ENCODE results near the gene RAPGEF5. TPM values are rescaled to one million over a fixed set of nuclear protein-coding genes. Genes with fewer than 3 reads are reported as not detected.

RAPGEF5 gene
- total and polyA plus RNA-seq, 10 of the 15 experiments (the other 5 are each of a cell fraction or from before 2014, with no cell fraction given), result 0.38 to 4.0 (median 1.6) TPM; not detected in 1

GRCh38 chr7:22238354-22239311 is 118.3 kb downstream of the RAPGEF5 start:
- CTCF ChIA-PET, result interaction anchor here (0.6 kb wide), 1 partner anchor 214 kb away, joined by 3 read pairs; no protein-coding TSS in a partner anchor
- H3K4me3 ChIP-seq, result no peak overlapping the region
- H3K79me2 ChIP-seq (ENCODE audit: control insufficient read depth, insufficient read depth, low read length), result no peaks in the 10 kb centered on the region
- no peaks in the 10 kb centered on the region for H3K9me3 ChIP-seq (replicated peaks; ENCODE audit: control insufficient read depth, insufficient read depth, low read length)
- H2AFZ ChIP-seq (ENCODE audit: control insufficient read depth, low read depth, low read length), result no peak overlapping the region
- H3K4me1 ChIP-seq (ENCODE audit: control insufficient read depth, insufficient read depth, low read length), result no peaks in the 10 kb centered on the region
- SMC1A ChIA-PET (ENCODE audit: uncharacterized antibody, unreplicated experiment), result interaction anchor here (1.3 kb wide), 1 partner anchor 8 kb away, joined by 3 read pairs; no protein-coding TSS in a partner anchor
- no peaks in the 10 kb centered on the region for H4K20me1 ChIP-seq (ENCODE audit: control insufficient read depth, insufficient read depth)
- no peaks in the 10 kb centered on the region for H3K27me3 ChIP-seq (replicated peaks in 1 of 2; ENCODE audit: control insufficient read depth in 2 of 2, insufficient read depth in 2 of 2, low read length in 1 of 2)
- H3K36me3 ChIP-seq (ENCODE audit: control insufficient read depth in 2 of 2, insufficient read depth in 2 of 2, low read length in 1 of 2), result no peaks in the 10 kb centered on the region; a peak in 1 of 4 replicates
- RAD21 ChIA-PET (ENCODE audit: unreplicated experiment), result no interaction called here
- no peak overlapping the region for H3K27ac ChIP-seq (ENCODE audit: control insufficient read depth, insufficient read depth)
- WGBS (ENCODE audit: insufficient coverage, insufficient replicate concordance, low lambda C conversion rate, missing lambda C conversion rate), result 67% methylated on average over 3 of the region's 3 CpGs
- no peak for FAIRE-seq
- intact Hi-C loops (cut with micrococcal nuclease; ENCODE audit: unreplicated experiment), result no loop called here
- DNase-seq (ENCODE audit: low read depth, low spot score), result no peak
- no peak for ATAC-seq
- in situ Hi-C loops (cut with MboI), result no loop called here
- H3K4me2 ChIP-seq (ENCODE audit: control insufficient read depth, insufficient read depth), result no peak overlapping the region
- no peak overlapping the region for H3K9ac ChIP-seq (ENCODE audit: control insufficient read depth, insufficient read depth, low read length)
- BruUV-seq (replicated peaks), result no TSS peak
- POLR2A ChIA-PET, result no interaction called here
- no peak for TF ChIP-seq NKRF (conservative IDR thresholded peaks at IDR 0.05)
- no peak for TF ChIP-seq WRNIP1 (IDR thresholded peaks at IDR 0.05; ENCODE audit: borderline replicate concordance, low read depth, low read length)
- TF ChIP-seq MYB (IDR thresholded peaks at IDR 0.05; ENCODE audit: borderline replicate concordance, low read depth, low read length), result no peak
- TF ChIP-seq TBL1XR1 (IDR thresholded peaks at IDR 0.05; ENCODE audit: low read depth, low read length), result no peak
- TF ChIP-seq CTCF (IDR thresholded peaks at IDR 0.05 in 2 of 3, conservative IDR thresholded peaks at IDR 0.05 in 1 of 3; ENCODE audit: control insufficient read depth in 2 of 3, extremely low read depth in 1 of 3, insufficient read depth in 1 of 3, low read depth in 3 of 3, low read length in 3 of 3), result no peak
- no peak for TF ChIP-seq CBX3 (IDR thresholded peaks at IDR 0.05; ENCODE audit: borderline replicate concordance, low read depth)
- TF ChIP-seq E4F1 (IDR thresholded peaks at IDR 0.05; ENCODE audit: borderline replicate concordance, partially characterized antibody), result no peak
- no peak for TF ChIP-seq NR2C2 (IDR thresholded peaks at IDR 0.05; ENCODE audit: borderline replicate concordance, control insufficient read depth, insufficient read length, low read depth)
- TF ChIP-seq, protein P1, sequence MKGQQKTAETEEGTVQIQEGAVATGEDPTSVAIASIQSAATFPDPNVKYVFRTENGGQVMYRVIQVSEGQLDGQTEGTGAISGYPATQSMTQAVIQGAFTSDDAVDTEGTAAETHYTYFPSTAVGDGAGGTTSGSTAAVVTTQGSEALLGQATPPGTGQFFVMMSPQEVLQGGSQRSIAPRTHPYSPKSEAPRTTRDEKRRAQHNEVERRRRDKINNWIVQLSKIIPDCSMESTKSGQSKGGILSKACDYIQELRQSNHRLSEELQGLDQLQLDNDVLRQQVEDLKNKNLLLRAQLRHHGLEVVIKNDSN (IDR thresholded peaks at IDR 0.05; ENCODE audit: borderline replicate concordance, extremely low read length, insufficient read depth, low read depth, low read length), result no peak
- no peak for TF ChIP-seq SREBF2 (IDR thresholded peaks at IDR 0.05; ENCODE audit: low read length)
- no peak for TF ChIP-seq BMI1 (IDR thresholded peaks at IDR 0.05; ENCODE audit: borderline replicate concordance)
- TF ChIP-seq, protein P2, sequence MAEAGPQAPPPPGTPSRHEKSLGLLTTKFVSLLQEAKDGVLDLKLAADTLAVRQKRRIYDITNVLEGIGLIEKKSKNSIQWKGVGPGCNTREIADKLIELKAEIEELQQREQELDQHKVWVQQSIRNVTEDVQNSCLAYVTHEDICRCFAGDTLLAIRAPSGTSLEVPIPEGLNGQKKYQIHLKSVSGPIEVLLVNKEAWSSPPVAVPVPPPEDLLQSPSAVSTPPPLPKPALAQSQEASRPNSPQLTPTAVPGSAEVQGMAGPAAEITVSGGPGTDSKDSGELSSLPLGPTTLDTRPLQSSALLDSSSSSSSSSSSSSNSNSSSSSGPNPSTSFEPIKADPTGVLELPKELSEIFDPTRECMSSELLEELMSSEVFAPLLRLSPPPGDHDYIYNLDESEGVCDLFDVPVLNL (IDR thresholded peaks at IDR 0.05; ENCODE audit: low read depth, low read length), result no peak
- TF ChIP-seq MEF2B (IDR thresholded peaks at IDR 0.05; ENCODE audit: partially characterized antibody, poor library complexity, severe bottlenecking), result no peak

Measured in GM12878 (cell line).